ENCODE data around the gene STKLD1.

The STKLD1 gene

GRCh38 chr9:133417541-133418461, 41.6 kb downstream of the STKLD1 start, which contains the start of gene REXO4:
TSS of gene REXO4 (minus strand) at chr9:133418010. CDS start at chr9:133417844, 166 bp downstream.
- peak; percentile 71 for DNase-seq (ENCODE audit: low spot score)

GRCh38 chr9:133419005-133419404, 42.8 kb downstream of the STKLD1 start:
- no peak for DNase-seq (ENCODE audit: low spot score)

GRCh38 chr9:133420392-133420827, 44.2 kb downstream of the STKLD1 start:
- no peak for DNase-seq (ENCODE audit: low spot score)

GRCh38 chr9:133421615-133422542, 45.7 kb downstream of the STKLD1 start, which contains the start of gene ADAMTS13:
TSS of gene ADAMTS13 (plus strand) at chr9:133422367. CDS start at chr9:133422444, 77 bp downstream.
- no peak for DNase-seq (ENCODE audit: low spot score)

GRCh38 chr9:133423216-133423615, 47.0 kb downstream of the STKLD1 start:
- no peak for DNase-seq (ENCODE audit: low spot score)

- no peak for DNase-seq (ENCODE audit: low spot score)
Observed at GRCh38 chr9:133424187-133424586, 48.0 kb downstream of the STKLD1 start.

- DNase-seq (ENCODE audit: low spot score), result no peak
Observed at GRCh38 chr9:133425049-133425632, 49.0 kb downstream of the STKLD1 start.

GRCh38 chr9:133426011-133426410, 49.8 kb downstream of the STKLD1 start:
- no peak for DNase-seq (ENCODE audit: low spot score)

- no peak for DNase-seq (ENCODE audit: low spot score)
Observed at GRCh38 chr9:133427658-133428348, 51.6 kb downstream of the STKLD1 start.

GRCh38 chr9:133428617-133429101, 52.5 kb downstream of the STKLD1 start:
- no peak for DNase-seq (ENCODE audit: low spot score)

GRCh38 chr9:133429214-133429613, 53.0 kb downstream of the STKLD1 start:
- no peak for DNase-seq (ENCODE audit: low spot score)

- no peak for DNase-seq (ENCODE audit: low spot score)
Observed at GRCh38 chr9:133429641-133430161, 53.5 kb downstream of the STKLD1 start.

- no peak for DNase-seq (ENCODE audit: low spot score)
Observed at GRCh38 chr9:133430244-133430643, 54.1 kb downstream of the STKLD1 start.

GRCh38 chr9:133433351-133433843, 57.2 kb downstream of the STKLD1 start:
- no peak for DNase-seq (ENCODE audit: low spot score)

- DNase-seq (ENCODE audit: low spot score), result no peak
Observed at GRCh38 chr9:133436681-133437080, 60.5 kb downstream of the STKLD1 start.

GRCh38 chr9:133437753-133438531, 61.8 kb downstream of the STKLD1 start:
- no peak for DNase-seq (ENCODE audit: low spot score)

- no peak for DNase-seq (ENCODE audit: low spot score)
Observed at GRCh38 chr9:133439337-133439736, 63.2 kb downstream of the STKLD1 start.

GRCh38 chr9:133440874-133441273, 64.7 kb downstream of the STKLD1 start:
- no peak for DNase-seq (ENCODE audit: low spot score)

- DNase-seq (ENCODE audit: low spot score), result no peak
Observed at GRCh38 chr9:133441571-133441970, 65.4 kb downstream of the STKLD1 start.

- DNase-seq (ENCODE audit: low spot score), result no peak
Observed at GRCh38 chr9:133443248-133443647, 67.1 kb downstream of the STKLD1 start.
